ENCODE results near the gene OSTN. TPM values are rescaled to one million over a fixed set of nuclear protein-coding genes. Genes with fewer than 3 reads are reported as not detected.
"Not testable (repeated sequence)": the region's sequence is repeated elsewhere in the genome, so short reads cannot be mapped to it uniquely, and the experiment has no call there.

The OSTN gene
- total RNA-seq, 1 donor from 2014 or later = 0.14 TPM

DNA sequence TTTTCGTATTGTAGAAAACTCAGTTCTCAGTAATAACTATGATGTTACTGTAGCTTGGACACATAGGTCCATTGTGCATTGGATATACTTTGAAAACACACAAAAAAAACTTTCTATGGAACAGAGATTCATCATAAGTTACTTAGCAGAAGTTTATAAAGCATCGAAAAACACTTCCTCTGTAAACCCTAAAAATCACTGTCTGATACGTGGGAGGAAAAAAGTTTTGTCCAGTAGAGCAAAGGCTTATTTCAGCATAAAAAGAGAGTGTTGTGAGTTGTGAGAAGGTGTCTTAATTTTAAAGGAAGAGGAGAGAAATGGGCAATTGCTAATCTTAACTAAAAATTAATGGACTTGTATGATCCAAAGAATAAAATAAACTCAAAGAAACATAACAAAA is 64.8 kb downstream of the OSTN start:
- no peak for DNase-seq (ENCODE audit: low spot score, unreplicated experiment)
- H3K36me3 Mint-ChIP-seq (ENCODE audit: insufficient read depth) = no peaks in the 10 kb centered on the region
- TF ChIP-seq, protein P1, sequence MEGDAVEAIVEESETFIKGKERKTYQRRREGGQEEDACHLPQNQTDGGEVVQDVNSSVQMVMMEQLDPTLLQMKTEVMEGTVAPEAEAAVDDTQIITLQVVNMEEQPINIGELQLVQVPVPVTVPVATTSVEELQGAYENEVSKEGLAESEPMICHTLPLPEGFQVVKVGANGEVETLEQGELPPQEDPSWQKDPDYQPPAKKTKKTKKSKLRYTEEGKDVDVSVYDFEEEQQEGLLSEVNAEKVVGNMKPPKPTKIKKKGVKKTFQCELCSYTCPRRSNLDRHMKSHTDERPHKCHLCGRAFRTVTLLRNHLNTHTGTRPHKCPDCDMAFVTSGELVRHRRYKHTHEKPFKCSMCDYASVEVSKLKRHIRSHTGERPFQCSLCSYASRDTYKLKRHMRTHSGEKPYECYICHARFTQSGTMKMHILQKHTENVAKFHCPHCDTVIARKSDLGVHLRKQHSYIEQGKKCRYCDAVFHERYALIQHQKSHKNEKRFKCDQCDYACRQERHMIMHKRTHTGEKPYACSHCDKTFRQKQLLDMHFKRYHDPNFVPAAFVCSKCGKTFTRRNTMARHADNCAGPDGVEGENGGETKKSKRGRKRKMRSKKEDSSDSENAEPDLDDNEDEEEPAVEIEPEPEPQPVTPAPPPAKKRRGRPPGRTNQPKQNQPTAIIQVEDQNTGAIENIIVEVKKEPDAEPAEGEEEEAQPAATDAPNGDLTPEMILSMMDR (IDR thresholded peaks at IDR 0.05; ENCODE audit: unreplicated experiment) = no peak
- H3K27ac Mint-ChIP-seq = no peak overlapping the region
- H3K27me3 Mint-ChIP-seq = no peaks in the 10 kb centered on the region
- no peaks in the 10 kb centered on the region for H3K4me1 Mint-ChIP-seq (ENCODE audit: low read depth)
- H3K9me3 Mint-ChIP-seq (ENCODE audit: low read depth) = no peaks in the 10 kb centered on the region
- H3K4me3 Mint-ChIP-seq (ENCODE audit: low read depth) = no peak overlapping the region

DNA sequence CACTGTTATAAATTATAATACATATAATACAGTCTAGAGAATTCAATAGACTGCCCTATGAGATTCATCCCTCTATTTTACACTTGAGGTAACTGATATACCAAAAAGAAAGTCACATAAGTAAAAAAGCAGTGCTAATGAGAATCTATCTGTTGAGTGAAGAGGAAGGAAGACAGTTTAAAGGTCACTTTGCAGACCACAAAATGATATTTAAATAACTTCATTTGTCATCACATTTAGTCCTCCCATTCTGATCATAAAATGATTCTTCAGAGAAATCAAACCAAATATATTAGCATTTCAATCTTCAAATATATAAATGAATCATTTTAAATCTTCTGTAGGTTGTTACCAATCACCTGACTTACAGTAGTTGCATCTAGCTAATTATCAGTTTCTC is 69.7 kb downstream of the OSTN start:
- no peaks in the 10 kb centered on the region for H3K36me3 Mint-ChIP-seq (ENCODE audit: insufficient read depth)
- TF ChIP-seq, protein P1 (IDR thresholded peaks at IDR 0.05; ENCODE audit: unreplicated experiment) = no peak
- no peaks in the 10 kb centered on the region for H3K27me3 Mint-ChIP-seq
- H3K4me3 Mint-ChIP-seq (ENCODE audit: low read depth) = no peak overlapping the region
- H3K4me1 Mint-ChIP-seq (ENCODE audit: low read depth) = no peaks in the 10 kb centered on the region
- DNase-seq (ENCODE audit: low spot score, unreplicated experiment) = no peak
- no peak overlapping the region for H3K27ac Mint-ChIP-seq
- H3K9me3 Mint-ChIP-seq (ENCODE audit: low read depth) = peaks cover 9% of the 10 kb centered on the region

DNA sequence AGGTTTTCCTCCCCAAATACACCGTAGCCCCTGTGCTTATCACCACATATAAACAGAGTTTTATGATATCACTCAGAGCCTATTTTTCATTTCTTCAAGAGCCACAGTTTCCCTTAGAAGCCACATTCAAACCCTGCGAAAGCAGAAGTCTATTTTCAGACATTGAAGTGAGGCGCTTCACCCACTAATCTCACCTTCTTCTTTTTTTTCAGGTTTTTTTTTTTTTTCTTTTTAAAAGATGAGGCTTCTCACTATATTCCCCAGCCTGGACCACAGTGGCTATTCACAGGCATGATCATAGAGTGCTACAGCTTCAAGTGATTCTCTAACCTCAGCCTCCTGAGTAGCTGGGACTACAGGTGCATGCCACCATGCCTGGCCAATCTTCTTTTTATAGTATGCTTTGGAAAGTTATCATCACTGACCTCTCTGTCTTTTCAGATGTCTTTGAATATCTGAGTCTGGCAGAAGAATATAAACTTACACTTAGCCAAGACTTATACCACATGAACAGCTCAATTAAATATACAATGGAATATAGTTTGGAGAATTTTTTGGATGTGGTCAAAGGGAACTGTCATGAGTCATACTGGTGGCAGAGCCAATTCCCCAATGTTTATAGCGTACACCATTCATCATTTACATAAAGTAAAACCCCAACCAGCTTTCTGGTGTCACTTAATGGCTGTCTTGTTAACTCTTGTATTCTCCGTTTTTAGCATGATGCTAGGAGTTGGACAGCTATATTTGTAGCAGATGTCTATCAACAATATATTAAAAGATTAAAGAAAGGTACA is 70.4 kb downstream of the OSTN start:
- H3K27me3 Mint-ChIP-seq = no peaks in the 10 kb centered on the region
- H3K4me3 Mint-ChIP-seq (ENCODE audit: low read depth) = no peak overlapping the region
- H3K9me3 Mint-ChIP-seq (ENCODE audit: low read depth) = peaks cover 9% of the 10 kb centered on the region
- TF ChIP-seq, protein P1 (IDR thresholded peaks at IDR 0.05; ENCODE audit: unreplicated experiment) = no peak
- H3K4me1 Mint-ChIP-seq (ENCODE audit: low read depth) = no peaks in the 10 kb centered on the region
- H3K27ac Mint-ChIP-seq = no peak overlapping the region
- DNase-seq (ENCODE audit: low spot score, unreplicated experiment) = no peak
- H3K36me3 Mint-ChIP-seq (ENCODE audit: insufficient read depth) = no peaks in the 10 kb centered on the region

DNA sequence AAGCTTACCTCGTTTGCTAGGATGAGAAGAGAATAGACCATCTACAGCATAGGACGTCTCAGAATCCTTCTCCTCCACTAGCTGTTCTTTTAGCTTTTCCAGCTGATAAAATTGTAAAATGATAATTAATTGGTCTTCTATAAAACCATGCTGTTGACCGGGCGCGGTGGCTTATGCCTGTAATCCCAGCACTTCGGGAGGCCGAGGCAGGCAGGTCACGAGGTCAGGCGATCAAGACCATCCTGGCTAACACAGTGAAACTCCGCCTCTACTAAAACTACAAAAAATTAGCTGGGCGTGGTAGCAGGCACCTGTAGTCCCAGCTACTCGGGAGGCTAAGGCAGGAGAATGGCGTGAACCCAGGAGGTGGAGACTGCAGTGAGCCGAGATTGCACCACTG is 76.2 kb downstream of the OSTN start:
- H3K9me3 Mint-ChIP-seq (ENCODE audit: low read depth); DNase-seq (ENCODE audit: low spot score, unreplicated experiment); H3K27me3 Mint-ChIP-seq; H3K27ac Mint-ChIP-seq; H3K4me1 Mint-ChIP-seq (ENCODE audit: low read depth); H3K36me3 Mint-ChIP-seq (ENCODE audit: insufficient read depth); H3K4me3 Mint-ChIP-seq (ENCODE audit: low read depth): not testable (repeated sequence)

DNA sequence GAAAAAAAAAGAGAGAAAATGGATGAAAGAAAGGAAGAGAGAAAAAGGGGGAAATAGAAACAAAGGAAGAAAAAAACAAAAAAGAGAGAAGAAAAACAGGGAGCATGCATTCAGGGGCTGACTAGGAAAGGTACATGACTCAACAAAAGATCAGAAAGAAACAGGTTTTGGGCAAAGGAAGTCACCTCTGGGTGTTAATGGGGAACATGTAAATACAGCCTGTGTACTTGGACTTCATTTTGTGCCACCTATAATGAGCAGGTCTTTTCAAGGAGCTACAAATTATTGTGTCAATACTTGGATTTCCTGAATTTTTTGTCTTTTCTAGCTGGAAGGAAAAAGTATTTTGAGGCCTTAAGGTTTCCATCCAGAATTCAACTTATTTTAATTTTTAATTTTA is 76.7 kb downstream of the OSTN start:
- Mint-ChIP-seq H3K4me3 (ENCODE audit: low read depth) (no peak overlapping the region), H3K9me3 (ENCODE audit: low read depth) (peaks cover 9% of the 10 kb centered on the region), H3K27ac (no peak overlapping the region), H3K36me3 (ENCODE audit: insufficient read depth) (no peaks in the 10 kb centered on the region), H3K4me1 (ENCODE audit: low read depth) (peaks cover 5% of the 10 kb centered on the region), H3K27me3 (no peaks in the 10 kb centered on the region)
- no peak for DNase-seq (ENCODE audit: low spot score, unreplicated experiment)
- TF ChIP-seq, protein P1 (IDR thresholded peaks at IDR 0.05; ENCODE audit: unreplicated experiment) = no peak

DNA sequence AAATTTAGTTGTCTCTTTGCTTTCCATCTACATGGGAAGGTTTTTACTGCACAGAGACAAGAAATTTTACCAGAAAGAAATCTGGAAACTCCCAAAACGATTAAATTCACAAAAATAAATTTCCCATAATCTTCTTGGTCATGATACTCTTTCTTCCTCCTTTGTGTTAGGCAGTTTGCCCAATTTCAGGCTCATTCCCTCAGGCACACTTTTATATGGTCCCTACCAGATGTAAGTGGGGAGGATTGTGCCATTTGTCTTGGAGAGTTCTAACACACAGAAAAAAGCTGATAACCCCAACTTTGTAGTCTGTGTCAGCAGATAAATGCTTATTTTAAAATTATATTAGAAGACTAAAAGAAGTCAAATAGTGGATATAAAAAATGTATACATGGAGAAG is 81.1 kb downstream of the OSTN start:
- Mint-ChIP-seq H3K27ac (no peak overlapping the region), H3K4me1 (ENCODE audit: low read depth) (peaks cover 12% of the 10 kb centered on the region), H3K36me3 (ENCODE audit: insufficient read depth) (no peaks in the 10 kb centered on the region), H3K4me3 (ENCODE audit: low read depth) (no peak overlapping the region), H3K9me3 (ENCODE audit: low read depth) (peaks cover 1% of the 10 kb centered on the region), H3K27me3 (no peaks in the 10 kb centered on the region)
- TF ChIP-seq, protein P1 (IDR thresholded peaks at IDR 0.05; ENCODE audit: unreplicated experiment) = no peak
- no peak for DNase-seq (ENCODE audit: low spot score, unreplicated experiment)
